Measurements from ENCODE around the gene PPFIBP1.

DNA sequence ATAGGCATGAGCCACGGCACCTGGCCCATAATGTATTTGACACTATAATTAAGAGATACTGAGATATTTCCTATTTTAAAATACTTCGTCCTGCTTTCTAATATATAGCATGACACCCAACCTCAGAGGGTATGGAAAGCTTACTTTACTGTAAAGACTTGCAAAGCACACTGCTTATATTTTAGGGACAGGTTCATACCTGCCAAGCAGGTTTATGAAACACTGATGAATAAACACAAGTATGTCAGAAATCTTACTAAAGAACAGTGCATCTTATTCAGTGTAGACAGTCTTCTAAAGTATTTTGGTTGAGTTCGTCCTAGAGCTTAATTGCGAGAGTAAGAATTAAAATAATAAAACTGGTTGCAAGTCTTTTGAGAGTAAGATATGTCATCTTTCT is 65.4 kb downstream of the PPFIBP1 start:
- TF ChIP-seq POLR2A (IDR thresholded peaks at IDR 0.05), result no peak
- TF ChIP-seq, protein P1, sequence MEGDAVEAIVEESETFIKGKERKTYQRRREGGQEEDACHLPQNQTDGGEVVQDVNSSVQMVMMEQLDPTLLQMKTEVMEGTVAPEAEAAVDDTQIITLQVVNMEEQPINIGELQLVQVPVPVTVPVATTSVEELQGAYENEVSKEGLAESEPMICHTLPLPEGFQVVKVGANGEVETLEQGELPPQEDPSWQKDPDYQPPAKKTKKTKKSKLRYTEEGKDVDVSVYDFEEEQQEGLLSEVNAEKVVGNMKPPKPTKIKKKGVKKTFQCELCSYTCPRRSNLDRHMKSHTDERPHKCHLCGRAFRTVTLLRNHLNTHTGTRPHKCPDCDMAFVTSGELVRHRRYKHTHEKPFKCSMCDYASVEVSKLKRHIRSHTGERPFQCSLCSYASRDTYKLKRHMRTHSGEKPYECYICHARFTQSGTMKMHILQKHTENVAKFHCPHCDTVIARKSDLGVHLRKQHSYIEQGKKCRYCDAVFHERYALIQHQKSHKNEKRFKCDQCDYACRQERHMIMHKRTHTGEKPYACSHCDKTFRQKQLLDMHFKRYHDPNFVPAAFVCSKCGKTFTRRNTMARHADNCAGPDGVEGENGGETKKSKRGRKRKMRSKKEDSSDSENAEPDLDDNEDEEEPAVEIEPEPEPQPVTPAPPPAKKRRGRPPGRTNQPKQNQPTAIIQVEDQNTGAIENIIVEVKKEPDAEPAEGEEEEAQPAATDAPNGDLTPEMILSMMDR (IDR thresholded peaks at IDR 0.05), result no peak
- TF ChIP-seq EP300 (IDR thresholded peaks at IDR 0.05), result no peak

Measured in suprapubic skin (tissue), 3 donors.